Lung (tissue), 12 donors: ENCODE measurements around the gene PROC. TPM values are rescaled to one million over a fixed set of nuclear protein-coding genes. Genes with fewer than 3 reads are reported as not detected.

Experiments used
- ATAC-seq: fragments of 200-7000 bp; cut with Tn5 transposase; one replicate; pipeline ENCODE4 v1.9.1; 2020; ENCODE audit warnings: moderate number of reproducible peaks; ENCODE audit not compliant: insufficient read depth, low FRiP score
- DNase-seq, 3 donors: peaks; one replicate each; pipeline ENCODE4 v3.0.0-alpha.2; 2013 to 2017
- H3K27ac ChIP-seq, 2 donors: one replicate each; pipeline ENCODE4 v1.5.1; 2013; ENCODE audit warnings: mild to moderate bottlenecking in 2 of 2, moderate library complexity in 2 of 2, control low read depth in 1 of 2, inconsistent platforms in 1 of 2, low read depth in 1 of 2, low read length in 1 of 2
- H3K27me3 ChIP-seq, 3 donors: one replicate each; pipeline ENCODE4 v1.5.1; 2013; ENCODE audit warnings: low read length in 2 of 3; ENCODE audit not compliant: control insufficient read depth in 3 of 3, insufficient read depth in 3 of 3
- H3K36me3 ChIP-seq, 4 donors: one replicate each; pipeline ENCODE4 v1.5.1; 2013; ENCODE audit warnings: low read length in 4 of 4, mild to moderate bottlenecking in 1 of 4, moderate library complexity in 1 of 4; ENCODE audit not compliant: control insufficient read depth in 4 of 4, insufficient read depth in 4 of 4
- H3K4me1 ChIP-seq, 5 donors: one replicate each; pipeline ENCODE4 v1.5.1; 2013; ENCODE audit warnings: low read length in 5 of 5, mild to moderate bottlenecking in 2 of 5, moderate library complexity in 1 of 5; ENCODE audit not compliant: control insufficient read depth in 5 of 5, insufficient read depth in 5 of 5
- H3K4me3 ChIP-seq: one replicate; pipeline ENCODE4 v1.5.1; 2013; ENCODE audit warnings: mild to moderate bottlenecking, control low read depth, moderate library complexity
- H3K9ac ChIP-seq, 2 donors: one replicate each; pipeline ENCODE4 v1.5.1; 2013; ENCODE audit warnings: low read length in 2 of 2, control low read depth in 1 of 2; ENCODE audit not compliant: insufficient read depth in 1 of 2
- H3K9me3 ChIP-seq, 4 donors: one replicate each; pipeline ENCODE4 v1.5.1; 2013; ENCODE audit warnings: low read length in 3 of 4, mild to moderate bottlenecking in 1 of 4, moderate library complexity in 1 of 4; ENCODE audit not compliant: control insufficient read depth in 4 of 4, insufficient read depth in 3 of 4
- CTCF ChIP-seq: IDR thresholded peaks from 2 replicates; pipeline ENCODE4 v1.5.1; 2012; ENCODE audit warnings: mild to moderate bottlenecking; ENCODE audit errors: control extremely low read depth, extremely low read depth
- WGBS, 2 donors: extraction: QIAGEN DNeasy Blood & Tissue Kit; methylation state at CpG; one replicate each; pipeline ENCODE4 v1.1.7; 2013; 5-methylcytosine and 5-hydroxymethylcytosine counted together
- polyA plus RNA-seq, 2 donors: library from polyadenylated mRNA; stranded (reverse); fragments of 200-250 nt; gene quantifications; one replicate each; pipeline ENCODE4 v1.2.1, GENCODE V29; 2013
- total RNA-seq, 2 donors: library from RNA; depleted of rRNA in 1 of 2; stranded (reverse); fragments of >200 nt in 1 of 2; gene quantifications; one replicate each; pipeline ENCODE4 v1.2.1, GENCODE V29; 2014 to 2021
- donor health status: control.
- donor health status: control.
- donor health status: Bipolar disorder and iron deficiency.
- donor health status: healthy.
- donor health status: DM: yes; HTN: yes; CAD: no.

Gene PROC
- total and polyA plus RNA-seq, 4 donors = 0.10 to 0.37 (median 0.22) TPM; not detected in 1

GRCh38 chr2:127437056-127437455, 18.8 kb downstream of the PROC start:
- DNase-seq = no peak
- no peak for ATAC-seq
- Histone ChIP-seq H3K27me3 (no peaks in the 10 kb centered on the region), H3K4me1 (no peaks in the 10 kb centered on the region), H3K27ac (no peak overlapping the region), H3K9ac (no peak overlapping the region), H3K4me3 (no peak overlapping the region), H3K9me3 (peaks cover 0 to 7% (median 2%) of the 10 kb centered on the region in 4 donors), H3K36me3 (no peaks in the 10 kb centered on the region)
- 91 to 95% methylated on average over 9 of the region's 9 CpGs for WGBS, 2 donors
- no peak for TF ChIP-seq CTCF

- Histone ChIP-seq H3K4me1 (no peaks in the 10 kb centered on the region), H3K27ac (no peak overlapping the region), H3K9me3 (peaks cover 0 to 7% (median 2%) of the 10 kb centered on the region in 4 donors), H3K27me3 (no peaks in the 10 kb centered on the region), H3K9ac (no peak overlapping the region), H3K36me3 (no peaks in the 10 kb centered on the region), H3K4me3 (no peak overlapping the region)
- DNase-seq (no peak), ATAC-seq (no peak)
- WGBS, 2 donors = 79 to 90% methylated on average over 13 of the region's 13 CpGs
- TF ChIP-seq CTCF = no peak
Measured at GRCh38 chr2:127437781-127438726, 19.8 kb downstream of the PROC start.

GRCh38 chr2:127439343-127439742, 21.1 kb downstream of the PROC start:
- Histone ChIP-seq H3K9me3 (peaks cover 0 to 7% (median 2%) of the 10 kb centered on the region in 4 donors), H3K27ac (no peak overlapping the region), H3K36me3 (no peaks in the 10 kb centered on the region), H3K27me3 (no peaks in the 10 kb centered on the region), H3K9ac (no peak overlapping the region), H3K4me1 (no peaks in the 10 kb centered on the region), H3K4me3 (no peak overlapping the region)
- WGBS, 2 donors = 80 to 90% methylated on average over 5 of the region's 5 CpGs
- DNase-seq (no peak), ATAC-seq (no peak)
- no peak for TF ChIP-seq CTCF
